ENCODE measurements around the gene HOXB7.

HOXB7 gene

DNA sequence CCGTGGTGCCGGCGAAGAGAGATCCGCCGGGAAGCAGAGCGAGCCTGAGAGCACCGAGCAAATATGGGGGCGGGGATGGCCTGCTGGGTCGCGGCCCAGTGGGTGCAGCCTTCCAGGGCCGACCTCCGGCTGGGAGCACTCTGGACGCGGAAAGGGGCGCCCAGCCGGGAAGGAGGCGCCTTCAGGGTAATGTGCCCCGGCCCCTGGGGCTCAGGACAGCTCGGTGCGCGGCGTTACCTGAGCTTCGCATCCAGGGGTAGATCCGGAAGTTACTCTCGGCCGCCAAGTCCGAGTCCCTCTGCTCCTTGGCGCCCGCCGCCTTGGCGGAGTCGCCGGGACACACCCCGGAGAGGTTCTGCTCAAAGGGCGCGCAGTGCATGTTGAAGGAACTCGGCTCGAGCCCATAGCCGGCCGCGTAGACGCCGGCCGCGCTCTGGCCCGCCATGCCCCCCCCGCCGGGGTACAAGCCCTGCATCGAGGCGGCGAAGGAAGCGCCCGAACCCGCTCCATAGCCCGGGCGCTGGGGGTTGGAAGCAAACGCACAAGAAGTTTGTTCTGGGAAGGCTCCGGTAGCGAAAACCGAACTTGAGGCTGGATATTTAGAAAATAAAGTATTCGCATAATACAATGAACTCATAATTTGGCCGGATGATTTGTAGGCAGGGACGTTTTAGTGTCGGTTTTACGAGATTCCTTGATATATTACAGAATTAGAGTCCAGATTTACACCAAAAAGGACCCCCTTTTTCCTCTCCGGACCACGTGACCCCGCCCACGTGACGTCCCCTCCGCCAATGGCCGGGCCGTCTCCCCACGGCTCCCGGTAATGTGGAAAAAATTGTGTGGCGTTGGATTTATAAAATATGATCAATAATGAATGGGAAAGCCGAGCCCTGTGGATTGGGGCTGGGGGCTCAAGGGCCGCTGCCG lies at the start of gene HOXB7:
Gene HOXB7 (minus strand): TSS at position 736 of the 930 bp plus-strand sequence. CDS start 99 bp downstream, at position 637.
- DNase-seq = peak; percentile 45

DNA sequence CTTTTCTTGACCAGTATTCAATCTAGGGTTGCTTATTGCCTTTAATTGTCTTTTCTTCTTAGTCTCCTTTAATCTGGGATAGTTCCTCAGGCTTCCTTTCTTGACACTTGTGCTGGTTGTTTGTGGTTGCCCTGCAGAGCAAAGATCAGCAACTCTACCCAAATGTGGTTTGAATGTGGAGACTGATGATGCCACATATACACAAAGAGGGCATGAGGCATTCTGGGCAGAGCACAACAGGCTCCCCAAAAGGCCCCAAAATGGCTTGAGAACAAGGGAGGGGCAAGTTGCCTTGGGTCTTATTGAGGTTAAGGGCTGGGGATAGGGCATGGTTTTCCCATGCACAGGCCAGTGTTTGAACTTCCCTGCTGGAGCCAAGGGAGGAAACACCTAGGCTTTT lies 45.1 kb upstream of the HOXB7 start:
- no peak for DNase-seq

DNA sequence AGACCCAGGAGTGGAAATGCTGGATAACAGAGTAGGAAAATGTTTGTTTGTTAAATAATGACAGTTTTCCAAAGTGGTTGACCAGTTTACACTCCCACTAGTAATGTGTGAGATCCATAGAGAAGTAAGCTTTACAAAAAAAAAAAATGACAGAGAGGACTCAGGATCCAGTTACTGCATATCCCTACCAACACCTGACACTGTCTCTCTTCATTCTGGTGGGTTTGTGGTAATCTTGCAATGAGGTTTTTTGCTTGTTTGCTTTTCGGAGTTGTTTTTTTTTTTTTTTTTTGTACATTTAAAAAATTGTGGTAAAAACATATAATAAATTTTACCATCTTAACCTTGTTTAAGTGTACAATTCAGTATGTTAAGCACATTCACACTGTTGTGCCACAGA lies 38.9 kb upstream of the HOXB7 start:
- DNase-seq = no peak

DNA sequence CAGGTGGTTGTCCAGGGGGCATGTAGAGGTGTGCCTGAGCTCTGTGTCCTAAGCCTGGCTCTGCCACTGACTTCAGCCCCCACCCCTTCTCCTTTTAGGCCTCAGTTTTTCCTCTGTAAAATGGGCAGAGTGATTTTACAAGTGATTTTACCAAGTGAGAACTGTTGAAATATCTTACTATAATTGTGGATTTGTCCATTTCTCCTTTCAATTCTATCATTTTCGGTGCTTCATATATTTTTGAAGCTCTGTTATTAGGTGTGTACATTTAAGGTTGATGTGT lies 37.1 kb upstream of the HOXB7 start:
- no peak for DNase-seq

DNA sequence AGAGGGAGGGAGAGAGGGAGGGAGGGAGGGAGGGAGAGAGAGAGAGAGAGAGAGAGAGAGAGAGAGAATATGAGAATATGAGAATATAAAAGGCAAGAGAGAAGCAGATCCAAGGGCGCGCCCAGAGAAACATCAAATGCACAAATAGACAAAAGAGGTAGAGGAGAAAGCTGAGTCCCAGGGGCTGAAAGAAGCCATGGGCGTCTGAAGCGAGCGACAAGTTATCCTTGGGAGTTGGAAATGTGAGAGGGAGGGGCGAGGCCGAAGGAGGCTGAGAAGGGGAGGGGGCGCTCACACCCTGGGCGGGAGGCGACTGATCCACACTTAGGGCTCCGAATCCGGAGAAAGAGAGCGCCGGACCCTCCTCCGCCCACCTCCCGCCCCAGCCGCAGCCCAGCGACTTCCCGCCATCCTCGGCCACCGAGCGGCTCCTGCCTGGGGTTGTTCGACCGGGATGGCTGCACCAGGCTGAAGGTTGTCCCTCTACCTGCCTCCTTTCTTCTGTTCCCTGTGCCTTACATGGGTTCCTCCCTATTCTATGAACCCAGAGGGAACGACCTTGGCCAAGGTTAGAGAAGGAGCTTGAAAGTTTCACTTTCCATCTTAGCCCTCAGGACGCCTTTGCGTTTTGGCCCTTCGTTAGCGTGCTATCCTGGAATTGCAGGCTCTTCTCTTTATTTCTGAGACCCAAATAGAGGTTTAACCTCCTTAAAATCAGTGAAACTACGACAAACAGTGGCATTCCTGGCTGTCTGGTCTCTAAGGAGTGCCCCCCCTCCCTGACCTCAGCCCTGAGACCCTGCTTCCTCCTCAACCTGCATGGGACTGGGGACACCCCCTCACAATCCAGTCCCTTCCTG lies 36.5 kb upstream of the HOXB7 start:
- DNase-seq = no peak

DNA sequence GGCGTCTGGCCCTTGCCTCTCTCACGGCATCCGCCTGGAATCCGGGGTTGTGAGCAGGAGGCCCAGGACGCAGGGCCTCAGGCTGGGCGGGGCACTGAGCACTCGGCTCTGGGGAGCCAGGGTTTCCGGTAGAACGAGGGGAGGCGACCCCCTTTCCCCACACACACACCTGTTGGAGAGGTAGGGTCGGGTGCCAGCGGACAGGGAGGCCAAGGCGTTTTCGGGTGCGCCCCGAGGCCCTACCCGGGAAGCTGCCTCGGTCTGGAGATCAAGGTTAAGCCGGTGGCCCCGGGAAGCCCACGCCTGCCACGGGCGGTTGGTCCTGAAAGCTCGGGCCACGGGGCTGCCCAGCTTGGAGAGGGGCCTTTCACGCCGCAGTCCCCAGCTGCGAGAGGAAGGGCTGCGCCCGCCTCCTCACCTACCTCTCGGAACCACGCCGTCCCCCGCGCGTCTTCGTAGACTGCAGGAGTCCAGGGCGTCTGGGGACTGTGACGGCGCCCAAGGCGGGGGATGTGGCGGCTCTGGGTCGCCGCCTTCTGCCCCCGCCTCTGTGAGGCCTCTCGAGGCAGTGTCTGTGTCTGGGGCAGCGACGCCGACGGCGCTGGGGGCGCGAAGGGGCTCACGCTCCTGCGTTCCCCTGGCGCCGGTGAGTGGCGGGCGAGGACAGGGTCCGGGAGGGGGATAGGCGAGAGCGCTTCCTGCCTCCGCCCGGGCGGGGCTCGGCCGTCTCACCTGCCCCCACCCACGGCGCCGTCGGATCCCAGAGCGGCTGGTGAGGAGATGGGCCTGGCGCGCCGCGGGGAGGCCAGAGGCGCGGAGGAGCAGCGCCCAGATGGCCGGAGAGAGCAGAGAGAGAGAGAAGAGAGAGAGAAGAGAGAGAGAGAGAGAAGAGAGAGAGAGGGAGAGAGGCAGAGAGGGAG lies 35.6 kb upstream of the HOXB7 start:
- no peak for DNase-seq

DNA sequence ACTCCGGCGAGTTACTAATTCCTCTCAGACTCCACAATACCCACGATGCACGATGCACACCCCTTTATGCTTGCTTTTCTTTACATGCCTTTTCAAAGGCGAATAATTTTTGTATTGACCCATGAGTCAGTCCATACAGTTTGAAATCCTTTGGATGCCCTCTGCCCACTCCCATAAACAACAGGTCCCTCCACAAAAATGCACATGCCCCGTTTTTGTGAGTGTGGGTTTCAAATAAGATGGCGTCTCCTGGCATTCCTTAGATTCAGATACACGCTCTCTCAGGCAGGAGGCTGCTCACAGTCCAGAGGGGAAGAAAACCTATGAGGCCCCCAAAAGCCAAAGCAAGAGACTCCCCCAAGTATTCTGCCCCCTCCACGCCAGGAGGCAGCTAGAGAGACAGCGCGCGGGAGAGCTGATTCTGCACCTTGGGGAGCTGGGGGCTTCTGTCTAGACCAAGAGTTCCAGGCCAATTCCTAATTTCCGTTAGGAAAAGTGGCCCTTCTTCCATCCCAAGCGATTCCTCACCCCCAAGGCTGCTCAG lies 34.9 kb upstream of the HOXB7 start:
- DNase-seq = no peak

DNA sequence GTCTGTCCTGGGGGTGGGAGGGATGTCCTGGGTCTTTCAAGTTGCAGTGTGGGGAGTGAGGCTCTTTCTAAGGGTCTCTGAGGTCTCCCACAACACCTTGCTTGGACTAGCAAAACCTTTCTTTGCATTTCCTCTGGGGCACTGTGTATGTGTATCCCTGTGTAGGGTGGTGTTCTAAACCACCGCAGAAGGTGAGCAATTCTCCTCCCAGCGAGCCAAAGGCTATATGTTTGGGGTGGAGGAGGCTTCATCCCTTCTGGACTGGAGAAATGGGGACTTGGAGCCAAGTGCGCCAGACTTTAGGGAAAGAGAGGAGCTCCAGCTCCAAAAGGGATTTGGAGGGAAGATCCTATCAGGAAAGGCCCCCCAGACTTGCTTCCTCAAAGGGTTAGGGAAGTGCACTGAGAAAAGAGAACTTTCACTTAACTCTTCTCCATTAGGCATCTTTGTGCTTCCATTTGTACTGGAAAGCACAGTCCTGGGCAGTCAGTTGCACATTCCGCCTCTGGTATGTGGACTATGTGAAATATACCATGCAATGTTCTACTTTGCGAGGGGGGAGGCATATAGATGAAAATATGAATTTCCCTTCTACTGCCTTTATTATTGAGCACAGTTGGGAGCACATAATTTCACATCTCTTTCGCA lies 34.2 kb upstream of the HOXB7 start:
- DNase-seq = no peak

DNA sequence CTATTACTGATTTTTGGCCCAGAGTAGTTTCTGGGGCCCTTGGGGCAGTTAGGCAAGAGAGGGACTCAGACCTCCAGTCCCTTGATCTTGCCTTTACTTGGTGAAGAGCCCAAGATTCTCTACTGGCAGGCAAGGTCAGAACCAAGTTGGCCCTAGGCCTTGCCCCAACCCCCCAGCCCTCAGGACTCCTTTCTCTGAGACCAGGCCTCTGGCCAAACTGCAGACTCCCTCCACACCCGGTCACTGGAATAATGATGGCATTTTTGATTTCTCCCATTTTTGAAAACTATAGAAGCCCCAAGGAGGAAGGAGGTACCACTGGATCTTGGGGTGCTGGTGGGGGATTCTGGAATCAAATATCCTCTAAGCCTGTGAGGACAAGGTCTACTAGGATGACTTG lies 33.3 kb upstream of the HOXB7 start:
- no peak for DNase-seq

DNA sequence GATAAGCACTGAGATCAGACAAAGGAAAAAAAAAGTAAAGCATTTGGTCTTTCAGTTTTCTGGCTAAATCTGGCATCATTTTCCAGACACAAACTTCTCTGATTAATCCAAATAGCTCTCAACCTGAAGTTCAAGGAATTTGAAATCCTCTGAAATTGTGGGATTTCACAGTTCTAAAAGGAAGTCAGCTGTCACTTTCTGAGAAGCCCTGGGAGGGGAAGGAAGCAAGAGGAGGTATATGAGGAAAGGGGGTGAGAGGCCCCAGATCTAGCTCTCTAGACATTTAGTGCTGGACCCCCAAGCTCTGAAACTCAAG lies 32.8 kb upstream of the HOXB7 start:
- DNase-seq = no peak

DNA sequence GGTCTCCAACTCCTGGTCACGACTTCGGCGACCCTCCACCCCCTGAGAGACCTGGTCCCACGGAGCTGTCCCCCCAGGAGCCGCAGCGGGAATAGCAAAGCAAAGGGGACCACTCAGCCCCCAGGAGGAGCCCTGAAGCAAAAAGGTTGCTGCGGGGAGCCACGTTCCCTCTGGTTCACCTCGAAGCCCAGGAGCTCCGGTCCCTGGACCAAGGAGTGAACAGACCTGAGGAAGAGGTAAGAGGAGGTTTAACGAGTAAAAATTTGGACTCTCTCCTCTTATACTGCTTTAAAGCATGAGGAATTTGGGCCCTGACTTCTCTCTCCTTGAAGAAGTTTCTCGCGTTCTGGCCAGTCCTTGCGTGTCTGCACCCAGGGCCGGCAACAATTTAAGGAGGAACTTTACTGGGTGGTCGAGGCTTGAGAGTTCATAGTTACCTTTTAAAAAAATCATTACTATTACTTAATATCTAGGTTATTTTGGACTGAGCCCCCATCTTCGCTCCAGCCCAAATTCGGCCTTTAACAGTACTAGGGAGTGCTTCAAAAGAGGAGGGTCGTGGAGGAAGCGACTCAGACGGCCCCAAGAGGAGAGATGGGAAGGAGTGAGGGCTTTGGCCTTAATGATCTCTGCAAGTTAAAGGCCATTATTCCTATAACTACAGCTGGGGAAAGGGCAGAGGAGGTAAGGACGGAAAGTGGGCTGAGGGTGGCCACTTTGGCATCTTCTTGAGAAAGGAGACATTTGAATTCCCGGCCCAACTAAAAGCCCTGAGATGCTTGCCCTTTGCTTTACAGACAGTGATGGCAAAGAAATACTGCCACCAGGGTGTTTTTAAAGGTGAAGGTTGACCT lies 32.3 kb upstream of the HOXB7 start:
- DNase-seq = no peak

DNA sequence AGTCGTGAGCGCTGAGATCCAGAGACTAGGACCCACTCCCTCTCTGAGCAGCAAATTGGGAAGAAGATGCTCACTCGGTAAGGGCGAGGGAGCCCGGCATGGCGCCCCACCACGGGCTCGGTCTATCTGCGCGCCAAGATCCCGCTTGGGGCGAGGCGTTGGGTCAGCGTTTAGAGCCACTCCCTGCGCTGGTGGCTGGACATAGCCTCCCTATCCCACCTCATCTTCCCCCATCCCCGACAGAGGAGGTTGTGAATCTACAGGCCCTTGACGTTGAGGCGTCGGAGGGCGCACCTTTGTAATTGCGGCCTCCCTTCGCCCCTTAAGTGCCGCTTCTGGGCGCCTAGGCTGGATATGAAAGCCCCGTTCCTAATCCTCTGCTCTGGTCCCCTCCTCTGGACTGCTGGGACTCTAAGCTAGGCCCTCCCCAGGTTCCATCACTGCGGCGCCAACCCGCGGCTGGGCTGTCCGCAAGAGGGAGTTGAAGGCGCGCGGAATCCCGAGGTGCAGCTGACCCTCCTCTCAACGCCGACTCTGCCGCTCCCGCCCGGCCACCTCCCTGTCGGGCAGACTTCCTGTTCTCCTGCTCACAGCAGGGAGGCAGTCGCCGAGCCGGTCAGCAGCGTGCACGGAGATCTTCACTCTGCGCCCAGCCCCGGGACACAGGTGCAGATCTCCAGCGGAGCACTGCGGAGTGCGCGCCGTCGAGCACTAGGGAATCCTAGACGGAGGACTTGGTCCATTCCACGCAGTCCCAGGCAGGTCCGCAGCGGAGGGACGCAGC lies 31.4 kb upstream of the HOXB7 start:
- peak; percentile 60 for DNase-seq

DNA sequence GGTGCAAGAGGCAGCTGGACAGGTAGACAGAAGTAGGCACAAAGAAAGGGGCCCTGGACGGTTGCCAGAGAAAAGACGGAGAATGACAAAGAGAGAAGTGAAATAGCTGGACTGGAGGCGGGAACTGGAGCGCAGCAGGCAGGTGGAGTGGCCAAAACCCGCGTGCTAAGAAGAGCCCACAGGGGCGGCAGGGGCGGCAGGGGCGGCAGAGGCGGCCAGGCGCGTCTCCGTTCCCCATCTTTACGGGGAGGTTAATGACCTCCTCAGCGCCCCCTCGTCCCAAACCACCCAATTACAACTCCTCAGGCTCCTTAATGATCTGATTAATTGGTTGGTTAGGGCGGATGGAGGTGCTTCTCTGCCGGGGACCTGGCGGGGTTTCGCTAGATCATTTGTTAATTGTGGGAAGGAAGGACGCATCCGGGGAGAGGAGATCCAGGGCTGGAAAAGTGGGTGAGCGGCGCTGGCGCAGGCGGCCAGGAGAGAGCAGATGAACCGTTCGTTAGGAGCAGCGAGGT lies 30.8 kb upstream of the HOXB7 start:
- no peak for DNase-seq

DNA sequence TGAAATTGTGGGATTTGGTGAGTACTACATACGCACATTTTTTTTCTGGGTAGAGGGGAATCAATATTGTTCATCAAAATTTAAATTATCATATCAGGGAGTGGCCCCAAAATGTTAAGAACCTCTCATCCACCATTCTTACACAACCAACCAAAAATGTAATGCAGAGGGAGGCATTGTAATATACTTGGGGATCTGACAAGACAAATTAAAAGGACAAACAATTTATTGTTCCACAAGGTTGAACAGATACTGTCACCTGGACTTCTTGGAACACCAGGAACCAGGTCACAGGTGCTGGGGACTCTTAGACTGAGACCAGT lies 30.0 kb upstream of the HOXB7 start:
- DNase-seq = no peak

DNA sequence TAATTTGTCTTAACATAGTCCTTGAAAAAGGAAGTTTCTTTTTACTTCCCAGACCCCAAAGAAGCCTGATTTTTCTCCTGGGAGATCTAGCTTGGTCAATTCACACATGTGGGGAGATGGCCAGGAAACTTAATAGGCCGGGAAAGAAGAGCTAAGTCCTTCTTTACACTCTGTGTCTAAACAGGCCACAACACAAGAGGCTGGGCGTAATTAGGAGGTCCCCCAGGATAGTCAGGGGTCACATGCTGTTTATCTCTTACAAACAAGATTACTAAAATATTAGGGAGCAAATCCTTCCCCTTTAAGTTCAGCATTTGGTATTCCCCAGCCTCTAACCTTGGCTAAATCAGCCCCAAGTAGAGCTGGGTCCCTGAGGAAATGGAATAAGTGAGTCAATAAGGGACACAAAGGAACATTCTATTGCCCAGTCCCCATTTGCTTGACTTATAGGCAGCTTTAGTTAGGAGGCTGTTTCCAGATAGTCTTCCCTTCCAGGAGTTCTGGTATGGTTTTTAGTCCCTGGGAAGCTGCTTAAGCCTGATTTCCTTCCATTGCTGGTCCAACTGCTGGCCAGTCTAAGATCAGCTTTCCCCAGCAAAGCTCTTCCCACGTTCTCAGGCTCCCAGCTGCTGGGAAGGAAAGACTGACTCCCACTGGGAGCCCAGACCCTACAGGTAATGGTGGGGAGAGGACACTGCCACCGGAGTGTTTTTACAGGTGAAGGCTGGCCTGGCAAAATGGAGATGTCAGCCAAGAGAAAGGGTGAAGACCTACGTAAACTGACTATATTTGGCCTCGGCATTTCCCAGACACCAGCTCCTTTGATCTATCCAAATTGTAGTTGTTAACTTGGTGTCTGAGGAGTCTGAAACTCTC lies 29.4 kb upstream of the HOXB7 start:
- no peak for DNase-seq

DNA sequence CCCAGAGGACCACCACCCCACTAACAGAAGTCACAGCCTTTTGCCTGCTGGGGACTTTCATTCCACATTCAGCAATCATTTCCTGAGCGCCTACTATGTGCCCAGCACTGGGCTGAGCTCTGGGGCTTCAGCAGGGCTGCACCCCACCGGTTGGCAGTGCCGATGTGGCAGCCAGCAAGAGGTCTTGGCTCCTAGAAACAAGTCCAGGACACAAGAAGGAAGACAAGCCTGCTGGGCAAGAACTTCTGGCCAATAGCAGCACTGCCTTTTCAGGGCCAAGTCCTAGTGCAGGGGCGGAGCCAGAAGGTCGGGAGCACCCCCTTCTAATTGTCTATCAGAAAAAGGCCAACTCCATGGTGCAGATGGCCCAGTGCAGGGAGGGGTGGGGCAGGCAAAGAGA lies 28.3 kb upstream of the HOXB7 start:
- DNase-seq = no peak

DNA sequence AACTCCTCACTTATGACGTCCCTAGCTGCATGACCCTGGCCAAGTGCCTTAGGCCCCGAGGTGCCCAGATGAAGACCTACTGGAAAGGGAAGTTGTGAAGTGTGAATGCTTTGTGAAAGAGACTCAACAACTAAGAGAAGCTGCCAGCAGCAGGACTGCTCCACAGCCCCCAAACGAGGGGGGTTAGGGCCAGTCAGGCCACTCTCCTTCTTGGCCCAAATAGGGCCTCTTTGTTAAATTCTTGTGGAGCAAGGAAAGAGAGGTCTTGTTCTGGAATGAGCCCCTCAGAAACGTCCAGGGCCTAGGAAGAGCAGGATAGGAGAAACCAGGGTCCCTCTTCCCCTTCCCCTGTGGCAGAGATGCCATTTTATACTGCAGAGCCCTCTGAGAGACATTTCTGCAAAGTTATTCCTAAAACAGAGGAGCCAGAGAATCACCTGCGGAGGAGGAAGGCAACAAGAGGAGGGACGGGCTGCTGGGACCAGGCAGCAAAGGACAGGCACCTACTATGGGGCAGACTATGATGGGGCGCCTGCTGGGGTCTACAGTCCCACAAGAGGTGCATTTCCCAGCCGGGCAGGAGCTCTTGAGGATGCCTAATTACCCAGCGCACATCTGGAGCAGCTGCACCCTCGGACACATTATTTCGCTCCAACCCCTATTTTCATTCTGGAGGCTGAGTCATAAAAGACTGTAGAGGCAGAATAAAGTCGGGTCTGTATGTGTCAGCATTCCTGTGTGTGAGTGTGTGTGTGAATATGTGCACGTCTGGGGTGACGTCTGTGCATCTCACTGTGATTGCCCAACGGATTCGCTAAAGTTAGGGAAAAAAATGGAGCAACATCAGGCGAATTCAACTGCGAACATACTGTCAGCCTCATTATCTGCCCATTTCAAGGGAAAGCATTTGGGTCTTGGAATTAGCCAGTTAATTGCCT lies 26.8 kb upstream of the HOXB7 start:
- no peak for DNase-seq
